Measurements from ENCODE around the gene MRPL18. TPM values are rescaled to one million over a fixed set of nuclear protein-coding genes. Genes with fewer than 3 reads are reported as not detected.

MRPL18 gene
- total and polyA plus RNA-seq, 2 donors (not counting 3 experiments of a cell fraction or from before 2014, with no cell fraction given), result 55.4 to 70.7 TPM

DNA sequence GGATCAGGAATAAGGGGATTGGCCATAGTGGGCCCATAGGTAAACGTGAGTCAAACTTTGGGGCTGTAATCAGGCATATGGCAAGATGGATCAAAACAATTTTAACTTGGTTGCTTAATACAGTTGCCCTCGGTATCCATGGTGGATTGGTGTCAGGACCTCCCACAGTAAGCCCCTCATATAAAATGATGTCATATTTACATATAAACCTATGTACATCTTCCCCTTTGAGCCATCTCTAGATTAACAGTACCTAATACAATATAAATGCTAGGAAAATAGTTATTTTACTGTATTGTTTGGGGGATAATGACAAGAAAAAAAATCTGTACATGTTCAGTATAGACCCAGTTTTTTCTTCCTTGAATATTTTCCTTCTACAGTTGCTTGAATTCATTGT is 35.9 kb upstream of the MRPL18 start:
- Histone ChIP-seq H3K9me3 (replicated peaks; ENCODE audit: control insufficient read depth, insufficient read depth, low read length) (no peaks in the 10 kb centered on the region), H3K27ac (ENCODE audit: insufficient read depth, low read depth, low read length) (no peak overlapping the region), H3K79me2 (ENCODE audit: control insufficient read depth, insufficient read depth, low read length) (peaks cover 12% of the 10 kb centered on the region), H3K4me2 (ENCODE audit: insufficient read depth, low read length) (no peak overlapping the region), H3K36me3 (ENCODE audit: control insufficient read depth in 2 of 2, extremely low read depth in 1 of 2, insufficient read depth in 2 of 2, low read length in 2 of 2) (peaks cover 20 to 25% of the 10 kb centered on the region in 2 experiments), H3K4me1 (ENCODE audit: control insufficient read depth, extremely low read depth, insufficient read depth, low read length) (no peaks in the 10 kb centered on the region), H3K9ac (replicated peaks; ENCODE audit: extremely low read depth, insufficient read depth, low read length) (no peak overlapping the region), H3K9me1 (replicated peaks; ENCODE audit: control insufficient read depth, extremely low read depth, insufficient read depth, low read length) (no peaks in the 10 kb centered on the region), H2AFZ (ENCODE audit: low read depth, low read length) (no peak overlapping the region), H4K20me1 (replicated peaks; ENCODE audit: control insufficient read depth, extremely low read depth, insufficient read depth, low read length) (no peaks in the 10 kb centered on the region), H3K4me3 (replicated peaks in 1 of 3; ENCODE audit: insufficient read depth in 1 of 3, low read depth in 1 of 3, low read length in 3 of 3) (no peak overlapping the region), H3K27me3 (ENCODE audit: control insufficient read depth in 2 of 2, insufficient read depth in 2 of 2, low read length in 2 of 2) (no peaks in the 10 kb centered on the region)
- intact Hi-C loops (cut with micrococcal nuclease) (no loop called here), dilution Hi-C loops (cut with MboI; ENCODE audit: extremely low pct_ligation_motif_present, low sequenced_read_pairs) (no loop called here)
- no TSS peak for BruUV-seq (replicated peaks)
- CTCF ChIA-PET, result interaction anchor here (0.8 to 1.1 kb wide), 2 partner anchors 8 to 11 kb away, joined by 3 read pairs; no protein-coding TSS in a partner anchor
- DNase-seq (ENCODE audit: low read depth, low spot score), result no peak
- TF ChIP-seq FOS (IDR thresholded peaks at IDR 0.05; ENCODE audit: borderline replicate concordance, insufficient read depth, low read length) (no peak), EZH2 (IDR thresholded peaks at IDR 0.05; ENCODE audit: borderline replicate concordance, low read depth, low read length, severe bottlenecking) (no peak), GATA2 (IDR thresholded peaks at IDR 0.05; ENCODE audit: insufficient read depth, insufficient read length, low read depth, low read length) (no peak), MYC (IDR thresholded peaks at IDR 0.05; ENCODE audit: low read depth, low read length) (no peak), POLR2AphosphoS5 (IDR thresholded peaks at IDR 0.05; ENCODE audit: insufficient read depth, low read depth, low read length) (no peak), POLR2A (IDR thresholded peaks at IDR 0.05; ENCODE audit: low read depth, low read length) (no peak), JUN (IDR thresholded peaks at IDR 0.05; ENCODE audit: borderline replicate concordance, insufficient read depth, insufficient read length, low read depth) (no peak)
- TF ChIP-seq, protein P1, sequence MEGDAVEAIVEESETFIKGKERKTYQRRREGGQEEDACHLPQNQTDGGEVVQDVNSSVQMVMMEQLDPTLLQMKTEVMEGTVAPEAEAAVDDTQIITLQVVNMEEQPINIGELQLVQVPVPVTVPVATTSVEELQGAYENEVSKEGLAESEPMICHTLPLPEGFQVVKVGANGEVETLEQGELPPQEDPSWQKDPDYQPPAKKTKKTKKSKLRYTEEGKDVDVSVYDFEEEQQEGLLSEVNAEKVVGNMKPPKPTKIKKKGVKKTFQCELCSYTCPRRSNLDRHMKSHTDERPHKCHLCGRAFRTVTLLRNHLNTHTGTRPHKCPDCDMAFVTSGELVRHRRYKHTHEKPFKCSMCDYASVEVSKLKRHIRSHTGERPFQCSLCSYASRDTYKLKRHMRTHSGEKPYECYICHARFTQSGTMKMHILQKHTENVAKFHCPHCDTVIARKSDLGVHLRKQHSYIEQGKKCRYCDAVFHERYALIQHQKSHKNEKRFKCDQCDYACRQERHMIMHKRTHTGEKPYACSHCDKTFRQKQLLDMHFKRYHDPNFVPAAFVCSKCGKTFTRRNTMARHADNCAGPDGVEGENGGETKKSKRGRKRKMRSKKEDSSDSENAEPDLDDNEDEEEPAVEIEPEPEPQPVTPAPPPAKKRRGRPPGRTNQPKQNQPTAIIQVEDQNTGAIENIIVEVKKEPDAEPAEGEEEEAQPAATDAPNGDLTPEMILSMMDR (IDR thresholded peaks at IDR 0.05; ENCODE audit: extremely low read depth in 1 of 2, insufficient read depth in 1 of 2, low read depth in 1 of 2, low read length in 2 of 2), result no peak
- TF ChIP-seq, protein P2, sequence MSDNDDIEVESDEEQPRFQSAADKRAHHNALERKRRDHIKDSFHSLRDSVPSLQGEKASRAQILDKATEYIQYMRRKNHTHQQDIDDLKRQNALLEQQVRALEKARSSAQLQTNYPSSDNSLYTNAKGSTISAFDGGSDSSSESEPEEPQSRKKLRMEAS (IDR thresholded peaks at IDR 0.05; ENCODE audit: insufficient read depth, insufficient read length), result no peak
- no peak for FAIRE-seq
- POLR2A ChIA-PET, result no interaction called here

Measured in endothelial cell of umbilical vein (primary cell).